Measurements from ENCODE around the gene TMOD1. TPM values are rescaled to one million over a fixed set of nuclear protein-coding genes. Genes with fewer than 3 reads are reported as not detected.
"Not testable (repeated sequence)": the region's sequence is repeated elsewhere in the genome, so short reads cannot be mapped to it uniquely, and the experiment has no call there.

The TMOD1 gene
- total RNA-seq, 1 donor = 0.18 TPM

GRCh38 chr9:97480174-97480573 is 21.3 kb upstream of the TMOD1 start:
- TF ChIP-seq CTCF (IDR thresholded peaks at IDR 0.05; ENCODE audit: insufficient read depth, low read length) = no peak
- DNase-seq (ENCODE audit: low read depth) = no peak
- no peak overlapping the region for H3K4me3 ChIP-seq (ENCODE audit: low read depth, low read length)

GRCh38 chr9:97480749-97481148 is 20.7 kb upstream of the TMOD1 start:
- TF ChIP-seq CTCF (IDR thresholded peaks at IDR 0.05; ENCODE audit: insufficient read depth, low read length) = no peak
- DNase-seq (ENCODE audit: low read depth) = no peak
- H3K4me3 ChIP-seq (ENCODE audit: low read depth, low read length) = no peak overlapping the region

GRCh38 chr9:97484134-97484533 is 17.3 kb upstream of the TMOD1 start:
- TF ChIP-seq CTCF (IDR thresholded peaks at IDR 0.05; ENCODE audit: insufficient read depth, low read length) = no peak
- no peak overlapping the region for H3K4me3 ChIP-seq (ENCODE audit: low read depth, low read length)
- DNase-seq (ENCODE audit: low read depth) = no peak

- no peak for DNase-seq (ENCODE audit: low read depth)
- no peak overlapping the region for H3K4me3 ChIP-seq (ENCODE audit: low read depth, low read length)
- peak; percentile 36 for TF ChIP-seq CTCF (IDR thresholded peaks at IDR 0.05; ENCODE audit: insufficient read depth, low read length)
Measured at GRCh38 chr9:97487107-97487506, 14.4 kb upstream of the TMOD1 start.

- no peak for DNase-seq (ENCODE audit: low read depth)
- TF ChIP-seq CTCF (IDR thresholded peaks at IDR 0.05; ENCODE audit: insufficient read depth, low read length) = no peak
Measured at GRCh38 chr9:97487861-97488260, 13.6 kb upstream of the TMOD1 start.

GRCh38 chr9:97491216-97491999 is 10.1 kb upstream of the TMOD1 start:
- no peak overlapping the region for H3K4me3 ChIP-seq (ENCODE audit: low read depth, low read length)
- TF ChIP-seq CTCF (IDR thresholded peaks at IDR 0.05; ENCODE audit: insufficient read depth, low read length) = no peak
- DNase-seq (ENCODE audit: low read depth) = no peak

More at GRCh38 chr9:97487861-97488260, 13.6 kb upstream of the TMOD1 start:
- no peak overlapping the region for H3K4me3 ChIP-seq (ENCODE audit: low read depth, low read length)

- not testable (repeated sequence) for H3K4me3 ChIP-seq (ENCODE audit: low read depth, low read length); DNase-seq (ENCODE audit: low read depth)
Measured at GRCh38 chr9:97497558-97498375, 3.7 kb upstream of the TMOD1 start.

GRCh38 chr9:97498846-97499245 is 2.6 kb upstream of the TMOD1 start:
- H3K4me3 ChIP-seq (ENCODE audit: low read depth, low read length); DNase-seq (ENCODE audit: low read depth): not testable (repeated sequence)

All from fibroblast of the aortic adventitia (primary cell).